GM19025 (cell line): ENCODE measurements around the gene MPHOSPH9.

Experiments
- ATAC-seq: cut with Tn5 transposase; IDR thresholded peaks from one replicate; pipeline ENCODE4 v1.9.1; 2021; ENCODE audit warnings: mild to moderate bottlenecking, low read depth, moderate library complexity; ENCODE audit not compliant: unreplicated experiment

Gene MPHOSPH9

DNA sequence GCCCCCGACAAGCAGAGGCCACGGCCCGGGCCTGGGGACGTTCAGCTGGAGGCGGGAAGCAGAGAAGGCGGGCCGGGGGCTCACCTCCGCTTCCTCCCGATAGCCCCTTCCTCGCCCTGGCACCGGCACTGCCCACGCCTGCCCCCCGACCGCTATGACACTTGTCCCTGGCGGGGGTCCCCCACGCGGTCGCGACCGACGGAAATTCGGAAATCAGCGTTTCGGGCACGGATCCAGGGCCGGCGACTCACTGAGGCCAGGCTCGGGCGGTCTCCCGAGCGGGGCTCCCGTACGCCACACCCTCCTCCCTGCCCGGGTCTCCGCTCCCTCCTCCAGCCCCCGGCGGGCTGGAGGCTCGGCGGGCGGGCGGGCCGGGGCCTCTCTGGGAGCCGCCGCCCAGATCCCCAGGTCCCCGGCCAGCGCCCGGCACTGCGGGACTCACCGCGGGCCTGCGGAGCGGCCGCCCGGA is 82.6 kb downstream of the MPHOSPH9 start:
- ATAC-seq: peak; percentile 18

DNA sequence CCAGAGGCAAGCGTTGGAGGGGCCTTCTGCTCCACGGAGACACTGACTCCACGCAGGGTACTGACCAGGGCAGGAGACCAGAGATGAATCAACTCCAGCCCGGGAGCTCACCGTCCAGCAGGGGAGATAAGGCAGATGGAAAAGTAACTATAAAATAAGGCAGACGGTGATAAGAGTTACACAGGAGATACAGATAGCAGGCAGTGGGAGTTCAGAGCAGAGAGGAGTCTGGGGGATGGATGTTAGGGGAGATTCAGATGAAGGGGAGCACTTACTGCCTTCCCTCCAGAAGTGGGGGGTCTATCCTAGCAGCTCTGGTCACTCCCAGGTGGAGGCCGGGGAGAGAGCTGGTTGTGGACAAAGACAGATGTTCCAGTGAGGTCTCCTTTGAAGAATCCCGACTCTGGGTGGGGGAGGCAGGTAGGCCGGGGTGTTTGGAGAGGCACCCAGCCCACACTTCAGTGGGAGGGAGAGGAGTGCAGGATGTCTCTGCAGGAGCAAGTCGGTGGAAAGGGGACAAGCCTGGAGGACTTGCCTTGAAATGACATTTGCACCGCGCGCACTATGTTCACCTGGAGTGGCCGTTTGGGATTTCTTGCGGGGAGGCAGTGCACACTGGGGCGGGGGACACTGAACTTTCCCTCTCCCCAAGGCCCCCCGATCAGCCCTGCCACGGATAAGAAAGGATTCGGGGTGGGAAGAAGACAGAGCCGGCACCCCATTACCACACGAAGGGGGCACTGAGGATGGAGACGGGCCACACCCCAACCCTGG is 83.3 kb downstream of the MPHOSPH9 start:
- ATAC-seq: no peak

DNA sequence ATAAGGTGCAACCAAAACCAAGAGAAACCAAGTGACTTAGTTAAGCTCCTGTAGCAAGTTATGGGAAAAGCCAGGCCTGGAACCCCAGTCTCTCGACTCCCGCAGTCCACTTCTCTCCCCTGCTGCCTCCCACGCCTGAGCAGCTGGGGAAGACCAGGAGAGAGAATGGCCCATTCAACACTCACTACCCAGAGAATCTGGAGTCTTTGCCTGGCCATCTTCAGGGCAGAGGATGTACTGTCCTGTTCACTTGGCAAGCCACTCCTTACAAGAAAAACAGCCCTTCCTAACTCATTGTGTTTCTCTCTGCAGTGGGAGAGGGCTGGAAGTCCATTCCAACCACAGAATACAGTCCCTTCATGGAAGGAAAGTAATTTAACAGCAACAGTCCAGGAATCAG is 83.9 kb downstream of the MPHOSPH9 start:
- no peak for ATAC-seq

DNA sequence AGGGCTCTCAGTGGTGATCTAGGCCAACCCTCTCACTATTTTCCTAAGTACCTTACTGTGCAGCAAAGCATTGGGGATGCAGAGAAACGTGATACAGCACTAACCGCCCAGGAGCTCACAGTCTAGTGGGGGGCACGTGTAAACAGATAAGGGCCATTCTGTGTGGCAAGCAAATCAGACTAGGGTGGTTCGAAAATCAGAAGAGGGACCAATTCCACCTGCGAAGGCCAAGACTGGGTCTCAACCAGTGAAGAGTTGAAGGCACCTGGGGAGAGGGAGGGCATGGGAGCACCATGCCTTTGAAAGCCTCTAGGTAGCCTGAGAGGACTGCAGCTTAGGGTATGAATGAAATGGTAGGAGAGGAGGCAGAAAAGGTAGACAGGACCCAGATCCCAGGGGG is 84.3 kb downstream of the MPHOSPH9 start:
- no peak for ATAC-seq

DNA sequence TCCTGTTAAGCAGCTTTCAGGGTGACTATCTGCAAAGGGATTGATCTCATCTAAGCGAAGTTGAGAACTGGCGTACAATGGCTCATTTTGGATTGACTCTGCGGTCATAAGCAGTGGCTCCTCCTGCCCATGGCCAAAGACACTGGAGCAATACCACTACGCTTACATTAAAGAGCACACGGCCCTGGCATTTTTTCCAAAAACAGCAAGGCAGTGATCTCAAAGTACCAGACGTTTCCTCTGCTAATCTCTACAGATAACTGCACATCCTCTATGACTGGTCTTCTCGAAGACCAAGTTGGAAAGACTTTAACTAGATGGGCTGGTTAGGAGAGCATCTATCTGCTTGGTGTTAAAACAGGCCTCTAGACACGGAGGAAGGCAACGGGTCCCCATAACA is 84.7 kb downstream of the MPHOSPH9 start:
- ATAC-seq: no peak

DNA sequence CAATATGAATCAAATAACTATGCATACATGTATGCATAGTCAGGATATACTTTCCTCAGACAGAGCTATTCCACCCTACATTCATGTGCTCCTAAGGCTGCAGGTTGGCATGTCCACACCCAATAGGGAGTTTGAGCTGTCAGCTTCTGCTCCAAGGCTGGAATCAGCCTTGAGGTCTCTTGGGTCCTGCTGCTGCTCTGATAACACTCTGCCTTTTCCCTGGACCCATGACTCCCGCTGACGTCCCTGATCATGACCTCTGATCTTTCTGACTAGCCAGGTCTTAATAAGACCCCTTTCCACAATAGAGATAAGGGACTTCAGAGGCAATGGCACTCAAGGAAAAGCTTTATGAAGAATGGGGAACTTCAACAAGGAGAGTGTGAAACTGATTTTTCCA is 87.7 kb downstream of the MPHOSPH9 start:
- no peak for ATAC-seq

DNA sequence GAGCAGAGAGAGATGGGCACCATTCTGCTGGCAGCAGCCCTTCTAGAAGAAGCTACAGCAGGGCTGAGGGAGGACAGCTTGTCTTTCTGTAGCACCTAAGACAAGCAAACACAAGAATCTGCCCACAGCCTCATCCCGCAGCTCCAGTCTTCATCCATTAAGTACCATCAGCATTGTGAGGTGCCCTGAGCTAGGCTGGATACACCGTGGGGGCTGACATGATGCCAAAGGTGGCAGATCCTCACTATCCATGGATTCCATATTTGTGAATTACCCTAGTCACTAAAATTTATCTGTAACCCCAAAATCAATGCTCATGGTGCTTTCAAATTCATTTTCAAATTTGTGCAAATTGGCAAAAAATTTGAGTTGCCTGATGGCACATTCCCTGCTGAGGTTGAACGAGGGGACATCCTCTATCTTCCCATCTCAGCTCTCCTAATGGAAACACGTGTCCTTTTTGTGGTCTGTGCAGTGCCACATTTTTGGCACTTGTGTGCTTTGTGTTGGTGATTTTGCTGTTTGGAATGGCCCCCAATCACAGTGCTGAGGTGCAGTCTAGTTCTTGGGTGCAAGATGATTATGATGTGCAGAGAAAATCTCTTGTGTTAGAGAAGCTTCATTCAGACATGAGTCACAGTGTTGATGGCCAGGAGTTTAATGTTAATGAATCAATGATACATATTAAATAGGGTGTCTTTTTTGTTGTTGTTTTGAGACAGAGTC is 89.0 kb downstream of the MPHOSPH9 start:
- ATAC-seq: no peak

DNA sequence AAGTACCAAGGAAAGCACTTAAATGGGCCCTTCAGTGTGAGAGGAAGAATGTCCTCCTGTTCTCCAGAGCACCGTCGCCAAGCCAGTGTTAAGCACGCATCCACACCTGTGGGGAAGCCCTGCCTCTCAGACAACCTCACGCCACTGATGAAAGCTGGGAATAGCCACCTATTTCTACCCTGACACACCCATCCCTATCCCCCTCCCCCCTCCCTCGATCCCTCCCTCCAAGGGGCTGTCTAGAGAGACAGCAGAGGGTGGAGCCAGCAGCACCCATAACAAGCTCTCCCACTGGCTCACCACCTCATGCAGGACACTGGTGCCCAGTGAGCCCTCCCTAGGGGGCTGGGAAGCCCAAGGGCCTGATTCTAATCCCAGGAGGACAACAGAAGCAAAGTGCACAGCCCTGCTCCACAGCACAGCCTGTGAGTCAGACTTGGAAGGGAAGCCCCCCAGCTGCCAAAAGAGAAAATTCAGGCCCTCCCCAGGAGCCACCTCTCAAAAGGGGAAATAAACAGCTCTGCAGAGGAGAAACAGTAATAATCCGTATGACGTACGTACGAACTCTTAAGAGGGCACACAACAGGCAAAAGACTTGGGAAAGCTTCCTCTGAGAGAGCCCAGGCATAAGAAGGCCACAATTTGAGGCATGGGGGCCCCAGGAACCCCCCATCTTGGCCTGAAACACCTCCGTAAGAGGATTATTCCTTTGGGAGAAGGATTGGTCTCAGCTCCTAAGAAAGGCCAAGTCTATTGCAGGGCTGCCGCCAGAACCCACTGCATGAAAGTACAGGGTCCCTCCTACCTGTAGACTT is 89.8 kb downstream of the MPHOSPH9 start:
- ATAC-seq: no peak

DNA sequence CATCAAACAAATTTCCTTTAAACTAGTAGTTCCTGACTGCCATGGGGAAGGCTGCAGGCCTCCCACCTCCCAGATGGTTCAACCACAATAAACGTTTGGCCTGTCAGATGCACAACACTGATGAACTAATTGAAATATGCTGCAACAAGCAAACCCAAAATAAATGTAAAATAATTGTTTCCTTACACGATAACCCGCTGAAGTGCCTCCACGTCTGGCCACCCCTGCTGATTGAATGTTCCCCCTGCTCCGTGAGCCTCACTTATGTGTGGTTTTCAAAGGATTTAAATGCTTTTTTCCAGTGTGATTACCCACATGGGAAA is 90.5 kb downstream of the MPHOSPH9 start:
- no peak for ATAC-seq

DNA sequence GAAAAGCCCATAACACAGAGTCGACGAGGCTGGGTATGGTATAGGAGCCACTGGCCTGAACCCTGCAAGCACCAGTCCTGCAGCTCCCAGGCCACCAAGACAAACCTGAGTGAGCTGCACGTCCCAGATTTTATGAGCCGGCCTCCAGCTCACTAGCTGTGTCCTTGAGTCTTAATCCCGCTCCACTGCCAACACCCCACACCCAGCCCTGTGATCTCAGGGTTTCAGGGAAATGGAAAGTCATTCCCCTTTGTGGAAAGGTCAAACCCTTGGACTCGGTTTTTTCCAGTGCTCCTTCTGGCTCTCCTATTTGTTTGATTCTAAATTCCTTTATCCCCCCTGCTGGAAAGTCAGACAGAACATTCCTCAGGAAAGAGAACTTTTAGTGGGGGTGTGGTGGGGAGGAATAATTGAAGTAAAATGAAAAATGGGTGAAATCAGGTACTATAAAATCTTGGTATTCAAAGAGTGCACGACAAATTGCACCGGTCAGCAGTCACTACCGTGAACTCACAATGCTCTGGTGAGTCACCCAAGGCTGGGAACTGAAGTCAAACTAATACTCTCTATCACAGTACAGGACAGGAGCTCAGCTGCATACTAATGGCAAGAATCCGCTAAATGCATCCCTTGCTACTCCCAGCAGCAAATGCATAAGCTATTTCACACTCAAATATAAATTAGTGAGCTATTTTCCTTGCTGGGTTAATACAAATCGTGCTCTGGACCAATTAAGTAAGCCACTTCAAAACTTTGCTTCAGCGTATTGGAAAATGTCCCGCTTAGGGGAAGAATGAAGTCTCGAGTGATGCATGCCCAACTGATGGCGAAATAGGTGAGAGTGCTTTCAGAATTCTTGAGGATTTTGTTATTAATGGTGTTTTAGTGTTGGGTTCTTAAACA is 91.1 kb downstream of the MPHOSPH9 start:
- no peak for ATAC-seq

DNA sequence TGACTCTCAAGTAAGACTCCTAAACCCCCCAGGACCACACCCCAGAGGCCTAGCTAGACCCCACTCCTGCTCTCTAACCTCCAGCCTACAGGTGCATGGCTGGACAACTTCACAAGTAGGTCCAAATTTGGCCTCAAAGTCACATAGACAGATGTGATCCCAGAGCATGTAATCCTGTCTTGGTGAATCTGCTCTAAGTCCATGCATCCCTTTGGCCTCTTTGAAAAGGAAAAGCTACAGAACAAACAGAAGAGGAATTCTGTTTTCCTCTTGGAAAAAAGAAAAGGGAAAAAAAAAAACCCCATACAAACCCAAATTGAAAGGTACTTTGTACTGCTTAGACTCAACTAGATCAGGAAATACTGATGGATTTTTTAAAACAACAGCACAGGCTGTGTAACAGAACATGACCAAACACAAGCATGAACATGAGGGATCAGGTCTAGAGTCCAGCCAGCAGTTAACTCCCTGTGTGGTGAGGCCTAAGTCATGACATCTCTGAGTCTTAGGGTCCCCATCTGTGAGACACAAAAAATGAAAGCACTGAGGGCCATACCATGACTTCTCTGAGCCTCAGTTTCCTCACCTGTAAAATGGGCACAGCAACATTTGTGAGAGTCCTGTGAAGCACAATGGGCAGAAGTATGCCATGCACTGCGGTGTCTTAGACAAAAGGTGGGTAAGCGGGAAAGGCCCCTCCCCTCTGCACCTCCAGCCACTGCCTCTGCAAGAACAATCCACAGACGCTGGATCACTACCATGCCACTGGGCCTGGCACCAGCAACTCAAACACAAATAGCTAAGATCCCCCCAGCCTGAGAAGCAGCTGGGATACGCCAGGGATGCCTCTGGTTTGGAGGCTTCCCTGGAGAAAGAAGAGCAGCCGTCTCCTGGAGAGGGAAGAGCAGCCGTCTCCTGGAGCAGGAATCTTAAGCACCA is 92.0 kb downstream of the MPHOSPH9 start:
- ATAC-seq: no peak

DNA sequence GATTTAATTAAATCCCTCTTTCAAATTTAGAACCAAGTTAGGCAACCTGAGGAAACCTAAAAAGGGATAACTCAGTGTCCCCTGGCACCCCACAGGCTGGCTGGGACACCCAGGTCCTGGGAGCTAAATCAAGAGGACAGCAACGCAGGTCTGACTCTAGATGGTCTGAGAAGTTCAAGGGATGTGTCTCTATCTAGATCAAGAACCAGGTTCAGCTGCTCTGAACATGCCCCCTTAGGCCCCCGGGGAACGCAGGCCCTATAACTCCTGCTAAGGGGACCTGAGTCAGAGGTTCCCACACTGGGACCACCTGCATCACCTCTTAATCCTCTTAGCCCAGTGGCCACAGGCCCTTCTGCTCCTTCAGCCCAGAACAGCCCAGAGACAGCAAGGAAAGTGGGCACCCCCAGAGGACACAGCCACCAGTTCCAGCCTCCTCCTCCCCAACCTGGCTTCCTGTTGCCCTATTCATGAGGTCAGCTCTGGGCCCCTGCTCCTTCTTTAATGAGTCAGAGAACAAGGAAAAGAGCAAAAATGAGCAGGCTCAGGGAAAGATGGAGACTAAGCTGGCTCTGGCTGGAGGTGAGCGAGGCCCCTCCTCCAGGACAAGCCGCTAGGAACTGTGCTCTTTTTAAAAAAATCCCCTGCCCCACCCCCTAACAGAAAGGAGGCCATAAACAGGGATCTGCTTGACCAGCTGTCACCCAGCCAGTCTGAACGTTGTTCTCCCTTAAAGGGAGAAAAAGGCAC is 92.8 kb downstream of the MPHOSPH9 start:
- no peak for ATAC-seq

DNA sequence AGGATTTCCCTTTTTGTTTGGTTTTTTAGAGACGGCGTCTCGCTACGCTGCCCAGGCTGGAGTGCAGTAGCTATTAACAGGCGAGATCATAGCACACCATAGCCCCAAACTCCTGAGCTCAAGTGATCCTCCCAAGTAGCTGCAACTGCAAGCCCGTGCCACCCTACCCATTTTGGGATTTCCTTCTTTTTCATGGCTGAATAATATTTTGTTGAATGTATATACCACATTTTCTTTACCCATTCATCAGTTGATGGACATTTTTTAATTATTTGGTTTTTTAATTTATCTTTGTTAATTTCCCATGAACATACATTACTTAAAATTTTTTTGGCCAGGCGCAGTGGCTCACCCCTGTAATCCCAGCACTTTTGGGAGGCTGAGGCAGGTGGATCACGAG is 97.3 kb downstream of the MPHOSPH9 start:
- ATAC-seq: no peak

DNA sequence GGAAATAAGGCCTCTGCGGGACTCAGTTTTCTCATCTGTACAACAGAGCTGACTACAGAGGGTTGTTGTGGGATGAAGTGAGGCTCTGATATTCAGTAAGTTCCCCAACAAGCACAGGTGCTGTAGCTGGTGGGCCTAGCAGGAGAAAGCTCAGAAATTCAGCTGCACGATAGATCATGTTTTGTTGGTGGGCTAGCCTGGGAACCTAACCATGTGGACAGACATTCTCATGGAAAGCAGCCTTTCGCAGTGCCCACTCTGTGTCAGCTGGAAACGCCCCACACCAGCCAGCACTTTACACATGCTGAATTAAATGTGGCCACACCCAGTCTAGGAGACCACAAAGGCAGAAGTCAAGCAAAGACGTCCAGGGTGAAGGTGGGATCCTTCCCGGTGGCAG is 98.1 kb downstream of the MPHOSPH9 start:
- no peak for ATAC-seq

DNA sequence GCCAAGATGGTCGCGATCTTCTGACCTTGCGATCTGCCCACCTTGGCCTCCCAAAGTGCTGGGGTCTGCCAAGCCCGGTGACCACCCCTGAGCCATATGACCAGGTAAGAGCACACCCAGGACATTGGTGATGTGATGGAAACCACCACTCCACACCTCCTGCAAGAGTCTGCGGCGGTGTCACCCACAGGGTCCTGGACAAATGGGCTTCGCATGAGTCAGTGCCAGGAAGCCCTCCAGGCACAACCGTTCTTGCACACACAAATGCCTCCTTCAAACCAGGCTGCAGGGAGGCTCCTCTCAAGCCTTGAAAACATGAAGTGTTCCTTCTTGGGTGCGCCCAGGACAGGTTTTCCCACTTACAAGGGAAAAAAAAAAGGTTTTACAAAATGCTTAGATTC is 98.7 kb downstream of the MPHOSPH9 start:
- ATAC-seq: no peak

DNA sequence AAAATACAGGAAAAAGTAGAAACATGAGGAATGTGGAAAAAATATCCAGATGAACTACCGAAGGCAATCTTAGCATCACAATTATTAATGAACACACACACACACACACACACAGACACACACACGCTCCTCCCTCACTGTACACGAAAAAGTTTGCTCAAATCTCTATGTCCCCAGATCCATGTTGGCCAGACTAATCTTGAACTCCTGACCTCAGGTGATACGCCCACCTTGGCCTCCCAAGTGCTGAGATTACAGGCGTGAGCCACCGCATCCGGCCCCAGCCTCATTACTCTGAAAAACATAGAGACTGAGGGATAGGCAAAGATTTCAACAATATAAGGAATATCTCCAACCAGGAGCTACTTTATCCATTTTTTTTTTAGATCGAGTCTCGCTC is 99.2 kb downstream of the MPHOSPH9 start:
- no peak for ATAC-seq

DNA sequence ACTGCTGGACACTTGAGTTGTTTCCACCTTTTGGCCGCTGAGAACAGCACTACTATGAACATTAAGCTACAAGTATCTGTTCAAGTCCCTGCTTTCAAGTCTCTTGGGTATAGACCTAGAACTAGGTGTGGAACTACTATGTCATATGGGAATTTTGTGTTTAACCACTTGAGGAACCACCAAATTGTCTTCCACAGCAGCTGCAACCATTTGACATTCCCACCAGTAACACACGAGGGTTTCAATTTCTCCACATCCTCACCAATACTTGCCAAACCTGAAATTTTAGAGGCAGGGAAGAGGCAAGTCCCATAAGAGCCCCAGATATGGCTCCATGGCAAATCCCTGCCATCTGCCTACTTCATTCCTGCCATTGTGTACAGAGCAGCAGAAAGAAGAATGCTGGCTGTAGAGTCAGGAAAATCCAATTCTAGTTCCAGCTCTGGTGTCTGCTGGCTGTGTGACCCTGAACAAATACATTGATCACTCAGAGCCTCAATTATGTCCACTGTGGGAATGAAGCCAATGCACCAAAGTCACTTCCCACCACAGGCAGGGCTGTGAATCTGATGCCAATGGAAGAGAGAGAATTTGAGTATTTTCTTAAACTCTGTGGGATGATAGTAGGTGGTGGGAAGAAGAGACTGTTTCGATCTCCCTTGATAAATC is 99.9 kb downstream of the MPHOSPH9 start:
- no peak for ATAC-seq

DNA sequence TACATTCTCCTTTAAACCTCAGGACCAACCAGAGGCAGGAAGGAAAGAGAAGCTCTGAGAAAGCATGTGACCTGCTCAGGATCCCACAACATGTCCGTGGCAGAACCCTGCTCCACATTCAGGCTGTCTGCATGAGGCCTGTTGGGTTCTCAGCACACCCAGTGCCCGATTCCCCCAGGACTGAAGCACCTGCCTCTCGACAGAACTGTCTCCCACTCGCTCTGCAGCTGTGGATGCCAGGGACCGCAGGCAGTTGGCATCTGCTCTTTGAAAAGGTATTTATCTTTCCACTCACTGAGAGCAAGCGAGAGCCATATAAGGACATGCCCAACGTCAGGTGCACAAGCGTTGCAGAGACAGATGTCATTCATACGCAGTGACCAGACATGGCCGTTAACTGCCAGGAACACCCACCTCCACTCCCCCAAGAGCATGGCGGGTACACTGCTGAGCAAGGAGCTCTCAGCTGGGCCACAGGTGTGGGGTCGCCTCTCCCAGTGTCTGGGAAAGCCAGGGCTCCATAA is 101.0 kb downstream of the MPHOSPH9 start:
- no peak for ATAC-seq
